ENCODE results near the gene RNF168. TPM values are rescaled to one million over a fixed set of nuclear protein-coding genes. Genes with fewer than 3 reads are reported as not detected.
"Not testable (repeated sequence)": the region's sequence is repeated elsewhere in the genome, so short reads cannot be mapped to it uniquely, and the experiment has no call there.

RNF168 gene
- total RNA-seq, 4 donors from 2014 or later = 23.6 to 26.2 (median 24.9) TPM

DNA sequence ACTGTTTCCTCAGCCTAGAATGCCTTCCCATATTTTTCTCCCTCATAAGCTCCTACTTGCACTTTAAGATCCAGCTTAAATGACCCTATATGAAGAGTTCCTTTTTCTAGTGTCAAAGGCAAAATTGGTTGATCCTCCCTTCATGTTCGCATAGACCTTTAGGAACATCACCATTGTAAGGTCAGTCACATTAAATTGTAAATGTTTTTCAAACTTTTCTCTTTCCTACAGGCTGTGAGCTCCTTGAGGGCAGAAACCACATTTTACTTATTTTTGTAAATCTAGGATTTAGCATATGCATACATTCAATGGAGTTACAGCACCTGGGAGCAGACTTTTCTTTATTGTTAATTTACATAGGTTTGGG lies 10.8 kb upstream of the RNF168 start:
- no peaks in the 10 kb centered on the region for H3K4me1 ChIP-seq
- H3K36me3 ChIP-seq = no peaks in the 10 kb centered on the region
- 96 to 98% methylated on average over 1 of the region's 1 CpG for WGBS, 2 donors
- no peaks in the 10 kb centered on the region for H3K27me3 ChIP-seq
- H3K4me3 ChIP-seq = no peak overlapping the region
- H3K9me3 ChIP-seq = peaks cover 0 to 24% (median 2%) of the 10 kb centered on the region in 4 donors
- no peak overlapping the region for H3K27ac ChIP-seq
- DNase-seq (ENCODE audit: low spot score in 2 of 2) = no peak
- TF ChIP-seq EP300 (IDR thresholded peaks at IDR 0.05) (no peak), POLR2A (IDR thresholded peaks at IDR 0.05) (no peak)
- TF ChIP-seq, protein P1, sequence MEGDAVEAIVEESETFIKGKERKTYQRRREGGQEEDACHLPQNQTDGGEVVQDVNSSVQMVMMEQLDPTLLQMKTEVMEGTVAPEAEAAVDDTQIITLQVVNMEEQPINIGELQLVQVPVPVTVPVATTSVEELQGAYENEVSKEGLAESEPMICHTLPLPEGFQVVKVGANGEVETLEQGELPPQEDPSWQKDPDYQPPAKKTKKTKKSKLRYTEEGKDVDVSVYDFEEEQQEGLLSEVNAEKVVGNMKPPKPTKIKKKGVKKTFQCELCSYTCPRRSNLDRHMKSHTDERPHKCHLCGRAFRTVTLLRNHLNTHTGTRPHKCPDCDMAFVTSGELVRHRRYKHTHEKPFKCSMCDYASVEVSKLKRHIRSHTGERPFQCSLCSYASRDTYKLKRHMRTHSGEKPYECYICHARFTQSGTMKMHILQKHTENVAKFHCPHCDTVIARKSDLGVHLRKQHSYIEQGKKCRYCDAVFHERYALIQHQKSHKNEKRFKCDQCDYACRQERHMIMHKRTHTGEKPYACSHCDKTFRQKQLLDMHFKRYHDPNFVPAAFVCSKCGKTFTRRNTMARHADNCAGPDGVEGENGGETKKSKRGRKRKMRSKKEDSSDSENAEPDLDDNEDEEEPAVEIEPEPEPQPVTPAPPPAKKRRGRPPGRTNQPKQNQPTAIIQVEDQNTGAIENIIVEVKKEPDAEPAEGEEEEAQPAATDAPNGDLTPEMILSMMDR (IDR thresholded peaks at IDR 0.05) = no peak

DNA sequence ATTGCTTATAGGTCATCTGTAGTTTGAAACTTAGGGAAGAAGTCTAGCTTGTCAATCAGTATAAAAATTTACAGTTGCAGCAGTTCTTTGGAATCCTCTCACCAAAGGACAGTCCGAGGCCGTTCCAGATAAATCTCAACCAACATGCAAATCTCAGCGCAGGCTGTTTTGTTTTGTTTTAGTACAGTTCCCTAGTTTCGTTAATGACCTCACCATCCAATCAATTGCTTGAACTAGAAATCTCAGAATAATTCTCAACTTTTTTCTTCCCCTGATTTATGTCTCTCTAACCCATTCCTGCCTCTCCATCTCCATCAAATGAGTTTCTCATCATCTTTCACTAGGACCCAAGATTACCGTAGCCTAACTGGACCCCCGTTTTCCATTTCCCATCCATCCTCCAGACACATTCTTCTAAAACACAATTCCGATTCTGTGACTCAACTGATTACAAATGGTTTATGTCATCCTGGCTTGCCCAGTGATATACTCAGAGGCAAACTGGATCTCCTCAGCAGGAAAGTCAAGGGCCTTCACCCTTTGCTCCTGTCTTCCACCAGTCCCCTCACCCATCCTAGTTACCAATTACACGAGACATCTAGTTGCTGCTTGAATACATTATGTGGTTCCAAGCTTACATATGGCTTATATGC lies 10.3 kb upstream of the RNF168 start:
- Histone ChIP-seq H3K4me3 (no peak overlapping the region), H3K36me3 (no peaks in the 10 kb centered on the region), H3K4me1 (no peaks in the 10 kb centered on the region), H3K27me3 (no peaks in the 10 kb centered on the region), H3K27ac (no peak overlapping the region), H3K9me3 (peaks cover 0 to 19% (median 0%) of the 10 kb centered on the region in 4 donors)
- DNase-seq (ENCODE audit: low spot score in 2 of 2) = no peak
- WGBS, 2 donors = 85 to 89% methylated on average over 8 of the region's 8 CpGs
- TF ChIP-seq, protein P1 (IDR thresholded peaks at IDR 0.05) = no peak
- no peak for TF ChIP-seq POLR2A (IDR thresholded peaks at IDR 0.05)
- TF ChIP-seq EP300 (IDR thresholded peaks at IDR 0.05) = no peak

DNA sequence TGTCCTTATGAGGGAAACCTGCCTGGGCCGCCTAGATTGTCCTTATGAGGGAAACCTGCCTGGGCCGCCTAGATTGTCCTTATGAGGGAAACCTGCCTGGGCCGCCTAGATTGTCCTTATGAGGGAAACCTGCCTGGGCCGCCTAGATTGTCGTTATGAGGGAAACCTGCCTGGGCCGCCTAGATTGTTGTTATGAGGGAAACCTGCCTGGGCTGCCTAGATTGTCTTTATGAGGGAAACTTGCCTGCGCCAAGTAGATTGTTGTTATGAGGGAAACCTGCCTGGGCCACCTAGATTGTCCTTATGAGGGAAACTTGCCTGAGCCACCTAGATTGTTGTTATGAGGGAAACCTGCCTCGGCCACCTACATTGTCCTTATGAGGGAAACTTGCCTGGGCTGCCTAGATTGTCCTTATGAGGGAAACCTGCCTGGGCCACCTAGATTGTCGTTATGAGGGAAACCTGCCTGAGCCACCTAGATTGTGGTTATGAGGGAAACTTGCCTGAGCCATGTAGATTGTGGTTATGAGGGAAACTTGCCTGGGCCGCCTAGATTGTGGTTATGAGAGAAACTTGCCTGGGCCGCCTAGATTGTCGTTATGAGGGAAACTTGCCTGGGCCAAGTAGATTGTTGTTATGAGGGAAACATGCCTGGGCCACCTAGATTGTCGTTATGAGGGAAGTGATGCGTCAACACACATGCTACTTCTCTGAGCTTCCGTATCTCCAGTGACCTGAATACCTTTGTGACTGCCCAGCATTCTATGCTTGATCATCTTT lies 8.3 kb upstream of the RNF168 start:
- not testable (repeated sequence) for H3K9me3 ChIP-seq; H3K27ac ChIP-seq; H3K36me3 ChIP-seq; H3K27me3 ChIP-seq; H3K4me1 ChIP-seq; H3K4me3 ChIP-seq; DNase-seq (ENCODE audit: low spot score in 2 of 2)
- 86% methylated on average over 12 to 15 of the region's 15 CpGs for WGBS, 2 donors

DNA sequence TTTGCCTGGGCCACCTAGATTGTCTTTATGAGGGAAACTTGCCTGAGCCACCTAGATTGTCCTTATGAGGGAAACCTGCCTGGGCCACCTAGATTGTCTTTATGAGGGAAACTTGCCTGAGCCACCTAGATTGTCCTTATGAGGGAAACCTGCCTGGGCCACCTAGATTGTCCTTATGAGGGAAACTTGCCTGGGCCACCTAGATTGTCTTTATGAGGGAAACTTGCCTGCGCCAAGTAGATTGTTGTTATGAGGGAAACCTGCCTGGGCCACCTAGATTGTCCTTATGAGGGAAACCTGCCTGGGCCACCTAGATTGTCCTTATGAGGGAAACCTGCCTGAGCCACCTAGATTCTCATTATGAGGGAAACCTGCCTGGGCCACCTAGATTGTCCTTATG lies 7.5 kb upstream of the RNF168 start:
- H3K4me1 ChIP-seq; H3K4me3 ChIP-seq; H3K27me3 ChIP-seq; H3K27ac ChIP-seq; DNase-seq (ENCODE audit: low spot score in 2 of 2); H3K9me3 ChIP-seq; H3K36me3 ChIP-seq: not testable (repeated sequence)
- 100% methylated on average over 1 of the region's 1 CpG for WGBS, 2 donors

DNA sequence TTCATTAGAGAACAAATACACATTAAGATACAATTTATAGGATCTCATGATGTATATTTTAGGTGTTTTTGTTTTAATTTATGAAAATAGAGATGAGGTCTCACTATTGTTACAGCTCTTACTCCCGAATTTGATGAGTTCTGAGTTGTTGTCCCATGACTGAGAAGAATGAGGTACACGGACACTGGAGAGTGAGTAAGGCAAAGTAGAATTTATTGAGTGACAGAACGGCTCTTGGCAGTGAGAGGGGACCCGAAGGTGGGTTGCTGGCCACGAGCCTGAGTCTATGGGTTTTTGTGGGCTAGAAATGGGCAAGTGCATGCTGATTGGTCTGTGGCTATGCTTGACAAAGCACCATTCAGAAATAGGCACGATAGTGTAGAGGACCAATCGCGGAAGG lies 3.1 kb upstream of the RNF168 start:
- DNase-seq (ENCODE audit: low spot score in 2 of 2) = no peak
- 87 to 88% methylated on average over 8 of the region's 8 CpGs for WGBS, 2 donors
- H3K9me3 ChIP-seq = peaks cover 0 to 10% (median 0%) of the 10 kb centered on the region in 4 donors
- H3K4me3 ChIP-seq = no peak overlapping the region
- peaks cover 0 to 8% (median 1%) of the 10 kb centered on the region in 4 donors for H3K4me1 ChIP-seq
- no peaks in the 10 kb centered on the region for H3K36me3 ChIP-seq
- TF ChIP-seq POLR2A (IDR thresholded peaks at IDR 0.05) (no peak), EP300 (IDR thresholded peaks at IDR 0.05) (no peak)
- TF ChIP-seq, protein P1 (IDR thresholded peaks at IDR 0.05) = no peak
- H3K27ac ChIP-seq = no peak overlapping the region
- no peaks in the 10 kb centered on the region for H3K27me3 ChIP-seq

DNA sequence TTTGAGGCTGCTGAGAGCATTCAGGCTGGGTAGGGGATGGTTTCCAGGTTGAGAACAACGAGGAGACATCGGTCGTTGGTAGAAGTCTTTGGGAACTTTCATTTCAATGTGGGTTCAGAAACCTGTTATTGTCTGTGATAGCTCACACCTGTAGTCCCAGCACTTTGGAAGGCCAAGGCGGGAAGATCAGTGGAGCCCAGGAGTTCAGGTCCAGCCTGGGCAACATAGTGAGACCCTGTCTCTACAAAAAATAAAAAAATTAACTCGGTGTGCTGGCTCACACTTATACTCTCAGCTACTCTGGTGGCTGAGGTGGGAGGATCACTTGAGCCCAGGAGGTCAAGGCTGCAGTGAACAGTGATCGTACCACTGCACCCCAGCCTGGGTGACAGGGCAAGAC lies 988 bp upstream of the RNF168 start:
- peaks cover 0 to 10% (median 0%) of the 10 kb centered on the region in 4 donors for H3K9me3 ChIP-seq
- 95 to 97% methylated on average over 6 of the region's 6 CpGs for WGBS, 2 donors
- TF ChIP-seq EP300 (IDR thresholded peaks at IDR 0.05) (no peak), POLR2A (IDR thresholded peaks at IDR 0.05) (no peak)
- TF ChIP-seq, protein P1 (IDR thresholded peaks at IDR 0.05) = no peak
- H3K27ac ChIP-seq = peak overlapping the region in 3 of 4 donors; percentile 92 to 97 (median 97)
- H3K4me1 ChIP-seq = peaks cover 0 to 29% (median 7%) of the 10 kb centered on the region in 4 donors
- DNase-seq (ENCODE audit: low spot score in 2 of 2) = no peak
- H3K4me3 ChIP-seq = no peak overlapping the region
- H3K27me3 ChIP-seq = no peaks in the 10 kb centered on the region
- H3K36me3 ChIP-seq = no peaks in the 10 kb centered on the region

DNA sequence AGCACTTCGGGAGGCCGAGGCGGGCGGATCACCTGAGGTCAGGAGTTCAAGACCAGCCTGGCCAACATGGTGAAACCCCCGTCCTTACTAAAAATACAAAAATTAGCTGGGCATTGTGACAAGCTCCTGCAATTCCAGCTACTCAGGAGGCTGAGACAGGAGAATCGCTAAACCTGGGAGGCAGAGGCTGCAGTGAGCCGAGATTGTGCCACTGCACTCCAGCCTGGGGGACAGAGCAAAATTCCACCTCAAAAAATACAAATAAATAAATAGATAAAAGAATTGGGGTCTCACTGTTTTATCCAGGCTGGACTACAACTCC lies 470 bp upstream of the RNF168 start:
- peak overlapping the region; percentile 72 to 92 (median 84) for H3K4me3 ChIP-seq

More for the DNA sequence above, 470 bp upstream of the RNF168 start:
- H3K9me3 ChIP-seq; H3K27me3 ChIP-seq; H3K36me3 ChIP-seq; DNase-seq (ENCODE audit: low spot score in 2 of 2): not testable (repeated sequence)
- H3K4me1 ChIP-seq = peaks cover 0 to 35% (median 7%) of the 10 kb centered on the region in 4 donors
- peak overlapping the region; percentile 81 to 97 (median 94) for H3K27ac ChIP-seq
- 21 to 23% methylated on average over 7 of the region's 7 CpGs for WGBS, 2 donors
